Kidney (tissue), 14 donors: ENCODE data around the gene SCAANT1. TPM values are rescaled to one million over a fixed set of nuclear protein-coding genes. Genes with fewer than 3 reads are reported as not detected.

Experiments
- DNase-seq, 5 donors: peaks; one replicate each; pipeline ENCODE4 v3.0.0-alpha.2; 2013 to 2020
- FAIRE-seq: peaks from 2 replicates; lab custom pipeline; 2012; peaks lifted over from hg19 to GRCh38; lab: Jason Lieb, UNC
- H3K27ac ChIP-seq, 2 donors: one replicate each; pipeline ENCODE4 v1.7.0; 2013; ENCODE audit warnings: low read depth in 2 of 2, low read length in 2 of 2, inconsistent platforms in 1 of 2
- H3K27me3 ChIP-seq: one replicate; pipeline ENCODE4 v1.7.1; 2013; ENCODE audit warnings: low read length, inconsistent platforms; ENCODE audit not compliant: control insufficient read depth, insufficient read depth
- H3K36me3 ChIP-seq, 3 donors: one replicate each; pipeline versions ENCODE4 v1.7.0 to v1.7.1; 2013; ENCODE audit warnings: low read length in 3 of 3, control low read depth in 1 of 3, inconsistent platforms in 1 of 3; ENCODE audit not compliant: insufficient read depth in 3 of 3, control insufficient read depth in 2 of 3
- H3K4me1 ChIP-seq, 3 donors: one replicate each; pipeline versions ENCODE4 v1.7.0 to v1.7.1; 2013; ENCODE audit warnings: low read length in 3 of 3, inconsistent platforms in 1 of 3, low read depth in 1 of 3; ENCODE audit not compliant: control insufficient read depth in 2 of 3, insufficient read depth in 2 of 3
- H3K4me3 ChIP-seq, 3 donors: one replicate each; pipeline versions ENCODE4 v1.7.0 to v1.8.1; 2013; ENCODE audit warnings: low read length in 3 of 3, control low read depth in 1 of 3, inconsistent platforms in 1 of 3
- H3K9ac ChIP-seq, 3 donors: one replicate each; pipeline versions ENCODE4 v1.7.0 to v1.7.1; 2013; ENCODE audit warnings: low read length in 3 of 3, control low read depth in 1 of 3, inconsistent platforms in 1 of 3
- H3K9me3 ChIP-seq, 3 donors: one replicate each; pipeline versions ENCODE4 v1.7.0 to v1.7.1; 2013; ENCODE audit warnings: low read length in 3 of 3, control low read depth in 1 of 3, inconsistent platforms in 1 of 3; ENCODE audit not compliant: control insufficient read depth in 2 of 3, insufficient read depth in 1 of 3
- CTCF ChIP-seq: IDR thresholded peaks from 3 replicates; pipeline ENCODE4 v1.5.1; 2012; ENCODE audit warnings: mild to moderate bottlenecking, moderate library complexity, borderline replicate concordance; ENCODE audit not compliant: insufficient read depth; ENCODE audit errors: extremely low read depth
- intact Hi-C: fragments of 100-400 bp; cut with DNase I; formaldehyde crosslinking; loops from one replicate; pipeline ENCODE4 v1.11.1; 2022
- polyA plus RNA-seq: library from polyadenylated mRNA; stranded (reverse); fragments of 350-450 nt; fragmentation: Illumina TruSeq; extraction: RNeasy Lipid Tissue Mini Kit (QIAGEN cat#74804); gene quantifications from one replicate; pipeline ENCODE4 v1.2.3, GENCODE V29; 2014; ENCODE audit warnings: low read depth, low replicate concordance; ENCODE audit not compliant: insufficient read depth
- total RNA-seq: library from RNA; stranded (reverse); fragmentation: NEBNext Ultra II Directional; extraction: Animal tissue kit (Norgen Biotek cat#: 25700); gene quantifications from one replicate; pipeline ENCODE4 v1.2.1, GENCODE V29; 2021
- donor health status: control.
- donor health status: control.
- donor health status: control.
- donor health status: control.
- donor health status: control.
- donor health status: DM: yes; HTN: yes; CAD: no.
- donor health status: Normal renal cell carcinoma (clear cell type).

The SCAANT1 gene
- total and polyA plus RNA-seq, 2 donors from 2014 or later: not detected

- no peak for TF ChIP-seq CTCF
- no peak for FAIRE-seq
- Histone ChIP-seq H3K9me3 (no peaks in the 10 kb centered on the region), H3K27ac (peak overlapping the region; percentile 63 to 79), H3K36me3 (no peaks in the 10 kb centered on the region), H3K4me1 (peaks cover 0 to 8% (median 2%) of the 10 kb centered on the region in 3 donors), H3K4me3 (peak overlapping the region; percentile 66 to 80 (median 74)), H3K9ac (peak overlapping the region in 2 of 3 donors; percentile 51 to 60), H3K27me3 (no peaks in the 10 kb centered on the region)
- intact Hi-C loops: no loop called here
- no peak for DNase-seq
Observed at GRCh38 chr3:63864965-63865327, 47.2 kb downstream of the SCAANT1 start.

GRCh38 chr3:63864008-63864964, 47.9 kb downstream of the SCAANT1 start:
- no peak for TF ChIP-seq CTCF
- Histone ChIP-seq H3K4me3 (peak overlapping the region; percentile 66 to 80 (median 74)), H3K36me3 (no peaks in the 10 kb centered on the region), H3K9me3 (no peaks in the 10 kb centered on the region), H3K9ac (peak overlapping the region; percentile 45 to 60 (median 51)), H3K27ac (peak overlapping the region; percentile 63 to 79), H3K4me1 (peaks cover 0 to 8% (median 2%) of the 10 kb centered on the region in 3 donors), H3K27me3 (no peaks in the 10 kb centered on the region)
- DNase-seq (peak; percentile 35 to 85 (median 52)), FAIRE-seq (no peak)
- intact Hi-C loops: no loop called here

GRCh38 chr3:63863150-63864007, 48.8 kb downstream of the SCAANT1 start, which contains the start of the genes ATXN7 and THOC7:
TSS of gene ATXN7 (plus strand) at chr3:63863867. CDS start at chr3:63912599, 48,732 bp downstream.
TSS of gene THOC7 (minus strand) at chr3:63863805. CDS start at chr3:63863790, 15 bp downstream.
- peaks cover 0 to 8% (median 2%) of the 10 kb centered on the region in 3 donors for H3K4me1 ChIP-seq
- no peaks in the 10 kb centered on the region for H3K36me3 ChIP-seq
- H3K9me3 ChIP-seq: no peaks in the 10 kb centered on the region
- no peak for TF ChIP-seq CTCF
- peak within 1 kb of the TSS; percentile 66 to 75 (median 67) for H3K9ac ChIP-seq
- intact Hi-C loops: no loop called here
- H3K27ac ChIP-seq: peak within 1 kb of the TSS; percentile 74 to 79
- H3K4me3 ChIP-seq: peak within 1 kb of the TSS; percentile 74 to 82 (median 80)
- DNase-seq: peak; percentile 72 to 90 (median 78)
- no peaks in the 10 kb centered on the region for H3K27me3 ChIP-seq
- no peak for FAIRE-seq
